ENCODE data around the gene POLR3E. TPM values are rescaled to one million over a fixed set of nuclear protein-coding genes. Genes with fewer than 3 reads are reported as not detected.

The POLR3E gene
- total RNA-seq, 1 experiment from 2014 or later: 70.8 TPM

- no peaks in the 10 kb centered on the region for H3K9me3 ChIP-seq
- ChIA-PET CTCF (no interaction called here), POLR2A (no interaction called here)
- H3K36me3 ChIP-seq (ENCODE audit: control insufficient read depth, insufficient read depth, low read length): no peaks in the 10 kb centered on the region
- no TSS peak for BruUV-seq (replicated peaks)
- no peak overlapping the region for H3K4me3 ChIP-seq (ENCODE audit: low read depth, low read length)
- TF ChIP-seq CTCF (IDR thresholded peaks at IDR 0.05; ENCODE audit: insufficient read depth in 1 of 2, low read depth in 1 of 2, low read length in 1 of 2, severe bottlenecking in 1 of 2, unreplicated experiment in 1 of 2): no peak
- H3K4me3 Mint-ChIP-seq (ENCODE audit: unreplicated experiment): no peak overlapping the region
- H3K4me1 Mint-ChIP-seq (ENCODE audit: low read depth, unreplicated experiment): no peaks in the 10 kb centered on the region
- intact Hi-C loops (cut with micrococcal nuclease; ENCODE audit: unreplicated experiment): no loop called here
- no peaks in the 10 kb centered on the region for H3K9me3 Mint-ChIP-seq (ENCODE audit: unreplicated experiment)
- no peaks in the 10 kb centered on the region for H3K27me3 Mint-ChIP-seq (ENCODE audit: insufficient read depth, unreplicated experiment)
- no peaks in the 10 kb centered on the region for H3K27me3 ChIP-seq (replicated peaks; ENCODE audit: control insufficient read depth, insufficient read depth, low read length)
- H3K27ac Mint-ChIP-seq (ENCODE audit: unreplicated experiment): no peak overlapping the region
- H3K4me1 ChIP-seq: no peaks in the 10 kb centered on the region
- DNase-seq: no peak
- H3K36me3 Mint-ChIP-seq (ENCODE audit: insufficient read depth, unreplicated experiment): no peaks in the 10 kb centered on the region
Measured at GRCh38 chr16:22381392-22381791, 84.2 kb downstream of the POLR3E start.

GRCh38 chr16:22383827-22384226, 86.6 kb downstream of the POLR3E start:
- no peak overlapping the region for H3K27ac Mint-ChIP-seq (ENCODE audit: unreplicated experiment)
- Histone ChIP-seq H3K4me1 (no peaks in the 10 kb centered on the region), H3K36me3 (ENCODE audit: control insufficient read depth, insufficient read depth, low read length) (no peaks in the 10 kb centered on the region), H3K27me3 (replicated peaks; ENCODE audit: control insufficient read depth, insufficient read depth, low read length) (no peaks in the 10 kb centered on the region), H3K9me3 (no peaks in the 10 kb centered on the region), H3K4me3 (ENCODE audit: low read depth, low read length) (no peak overlapping the region)
- H3K36me3 Mint-ChIP-seq (ENCODE audit: insufficient read depth, unreplicated experiment): no peaks in the 10 kb centered on the region
- ChIA-PET CTCF (no interaction called here), POLR2A (no interaction called here)
- TF ChIP-seq CTCF (IDR thresholded peaks at IDR 0.05; ENCODE audit: insufficient read depth in 1 of 2, low read depth in 1 of 2, low read length in 1 of 2, severe bottlenecking in 1 of 2, unreplicated experiment in 1 of 2): no peak
- H3K4me3 Mint-ChIP-seq (ENCODE audit: unreplicated experiment): no peak overlapping the region
- no TSS peak for BruUV-seq (replicated peaks)
- H3K4me1 Mint-ChIP-seq (ENCODE audit: low read depth, unreplicated experiment): no peaks in the 10 kb centered on the region
- H3K9me3 Mint-ChIP-seq (ENCODE audit: unreplicated experiment): no peaks in the 10 kb centered on the region
- intact Hi-C loops (cut with micrococcal nuclease; ENCODE audit: unreplicated experiment): no loop called here
- no peaks in the 10 kb centered on the region for H3K27me3 Mint-ChIP-seq (ENCODE audit: insufficient read depth, unreplicated experiment)
- no peak for DNase-seq

Other genes starting within 250 kb of the POLR3E start
- gene VWA3A, start 204.9 kb upstream of the POLR3E start, total RNA-seq (2022): not detected in 2 replicates
- gene SDR42E2, start 134.9 kb upstream of the POLR3E start, total RNA-seq (2022): not detected in 2 replicates
- gene EEF2K, start 91.1 kb upstream of the POLR3E start, total RNA-seq (2022): 17.5 and 20.1 TPM in 2 replicates
- 24.3 and 31.0 TPM in 2 replicates for gene CDR2, start 77.2 kb downstream of the POLR3E start, total RNA-seq (2022)
- 208 and 216 TPM in 2 replicates for gene NPIPB5, start 213.5 kb downstream of the POLR3E start, total RNA-seq (2022)